Bronchial epithelial cell (primary cell): ENCODE results near the gene POC1B. TPM values are rescaled to one million over a fixed set of nuclear protein-coding genes. Genes with fewer than 3 reads are reported as not detected.

Source experiments
- DNase-seq: peaks from one replicate; pipeline ENCODE4 v3.0.0-alpha.2; 2010; ENCODE audit warnings: low read depth
- FAIRE-seq: peaks from 2 replicates; lab custom pipeline; 2011; peaks lifted over from hg19 to GRCh38; lab: Jason Lieb, UNC
- H3K27me3 ChIP-seq: 2 replicates; pipeline ENCODE4 v1.5.1; 2011; ENCODE audit warnings: low read length; ENCODE audit not compliant: control insufficient read depth, insufficient read depth
- H3K36me3 ChIP-seq: 2 replicates; pipeline ENCODE4 v1.5.1; 2011; ENCODE audit warnings: low read length; ENCODE audit not compliant: control insufficient read depth, insufficient read depth
- H3K4me3 ChIP-seq: 2 replicates; pipeline ENCODE4 v1.5.1; 2011; ENCODE audit warnings: mild to moderate bottlenecking, low read depth, low read length, control low read depth
- total RNA-seq: library from RNA; depleted of rRNA; stranded (reverse); fragments of >200 nt; gene quantifications from 2 replicates; pipeline ENCODE4 v1.2.1, GENCODE V29; 2014
- TF ChIP-seq, protein P1 (sequence below): IDR thresholded peaks from 2 replicates; pipeline ENCODE4 v1.5.1; 2011; ENCODE audit warnings: mild to moderate bottlenecking, moderate library complexity, low read length, control low read depth, inconsistent platforms; ENCODE audit not compliant: insufficient read depth, severe bottlenecking

The POC1B gene
- total RNA-seq, 1 donor from 2014 or later, result 12.6 TPM

DNA sequence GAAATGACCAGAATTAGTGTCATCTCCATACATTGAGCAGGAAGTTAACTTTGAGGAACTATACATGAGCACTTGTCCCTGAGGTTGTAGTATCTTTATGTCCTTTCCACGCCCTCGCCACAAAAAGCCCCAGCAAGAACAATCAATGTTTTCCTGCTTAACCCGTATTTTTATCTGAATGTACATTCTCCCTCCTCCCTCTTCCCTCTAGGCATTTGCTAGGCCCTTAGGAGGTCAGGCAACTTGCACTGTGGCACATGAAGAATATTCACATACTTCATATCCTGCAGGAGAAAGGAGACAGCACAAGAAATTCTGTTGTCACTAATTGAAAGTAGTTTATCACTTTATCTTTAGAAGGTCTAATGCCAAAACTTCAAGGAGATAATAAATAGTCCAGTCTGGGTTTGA is 155.4 kb downstream of the POC1B start:
- no peak for FAIRE-seq
- no peak overlapping the region for H3K4me3 ChIP-seq
- H3K36me3 ChIP-seq, result no peaks in the 10 kb centered on the region
- TF ChIP-seq, protein P1, sequence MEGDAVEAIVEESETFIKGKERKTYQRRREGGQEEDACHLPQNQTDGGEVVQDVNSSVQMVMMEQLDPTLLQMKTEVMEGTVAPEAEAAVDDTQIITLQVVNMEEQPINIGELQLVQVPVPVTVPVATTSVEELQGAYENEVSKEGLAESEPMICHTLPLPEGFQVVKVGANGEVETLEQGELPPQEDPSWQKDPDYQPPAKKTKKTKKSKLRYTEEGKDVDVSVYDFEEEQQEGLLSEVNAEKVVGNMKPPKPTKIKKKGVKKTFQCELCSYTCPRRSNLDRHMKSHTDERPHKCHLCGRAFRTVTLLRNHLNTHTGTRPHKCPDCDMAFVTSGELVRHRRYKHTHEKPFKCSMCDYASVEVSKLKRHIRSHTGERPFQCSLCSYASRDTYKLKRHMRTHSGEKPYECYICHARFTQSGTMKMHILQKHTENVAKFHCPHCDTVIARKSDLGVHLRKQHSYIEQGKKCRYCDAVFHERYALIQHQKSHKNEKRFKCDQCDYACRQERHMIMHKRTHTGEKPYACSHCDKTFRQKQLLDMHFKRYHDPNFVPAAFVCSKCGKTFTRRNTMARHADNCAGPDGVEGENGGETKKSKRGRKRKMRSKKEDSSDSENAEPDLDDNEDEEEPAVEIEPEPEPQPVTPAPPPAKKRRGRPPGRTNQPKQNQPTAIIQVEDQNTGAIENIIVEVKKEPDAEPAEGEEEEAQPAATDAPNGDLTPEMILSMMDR, result no peak
- H3K27me3 ChIP-seq, result no peaks in the 10 kb centered on the region
- no peak for DNase-seq

Other genes with a start within 250 kb of the POC1B start
- gene DUSP6, start 173.5 kb downstream of the POC1B start, total RNA-seq, result 12.9 and 149 TPM in 2 replicates
- 9.7 and 10.8 TPM in 2 replicates for gene GALNT4, start 1.3 kb downstream of the POC1B start, total RNA-seq
- 69.8 and 80.8 TPM in 2 replicates for gene ATP2B1, start 182.8 kb upstream of the POC1B start, total RNA-seq